Globus pallidus (tissue), 1 donor: ENCODE data around the gene C20orf204.

ENCODE experiments used
- DNase-seq: peaks from one replicate; pipeline ENCODE4 v3.0.0-alpha.2; 2015; ENCODE audit warnings: low spot score

Gene C20orf204

GRCh38 chr20:64027981-64028685, 7.8 kb upstream of the C20orf204 start:
- no peak for DNase-seq

- no peak for DNase-seq
Observed at GRCh38 chr20:64029293-64030117, 6.5 kb upstream of the C20orf204 start.

- no peak for DNase-seq
Observed at GRCh38 chr20:64030371-64031134, 5.4 kb upstream of the C20orf204 start.

- no peak for DNase-seq
Observed at GRCh38 chr20:64031822-64032314, 4.1 kb upstream of the C20orf204 start.

- no peak for DNase-seq
Observed at GRCh38 chr20:64032706-64033624, 3.0 kb upstream of the C20orf204 start.

- no peak for DNase-seq
Observed at GRCh38 chr20:64033981-64034493, 1.9 kb upstream of the C20orf204 start.

- DNase-seq, result no peak
Observed at GRCh38 chr20:64035066-64035932, 683 bp upstream of the C20orf204 start.

GRCh38 chr20:64036346-64037198, 590 bp downstream of the C20orf204 start:
- DNase-seq, result no peak

GRCh38 chr20:64037199-64037497, 1.2 kb downstream of the C20orf204 start:
- no peak for DNase-seq

GRCh38 chr20:64037498-64038213, 1.7 kb downstream of the C20orf204 start:
- no peak for DNase-seq

- no peak for DNase-seq
Observed at GRCh38 chr20:64038224-64038564, 2.2 kb downstream of the C20orf204 start.

GRCh38 chr20:64038565-64039292, 2.7 kb downstream of the C20orf204 start:
- DNase-seq, result no peak

- no peak for DNase-seq
Observed at GRCh38 chr20:64039293-64040160, 3.5 kb downstream of the C20orf204 start.

GRCh38 chr20:64040231-64041039, 4.5 kb downstream of the C20orf204 start:
- no peak for DNase-seq

- no peak for DNase-seq
Observed at GRCh38 chr20:64041040-64041780, 5.2 kb downstream of the C20orf204 start.

GRCh38 chr20:64041781-64042053, 5.7 kb downstream of the C20orf204 start:
- DNase-seq, result no peak
